HepG2 (cell line): ENCODE measurements around the gene BPIFB2. TPM values are rescaled to one million over a fixed set of nuclear protein-coding genes. Genes with fewer than 3 reads are reported as not detected.

Experiments
- ETV5 ChIP-seq: IDR thresholded peaks from 2 replicates; pipeline ENCODE4 v1.6.1; 2018; ENCODE audit warnings: missing biosample characterization, missing genetic modification reagents, inconsistent platforms, borderline replicate concordance
- KMT2A ChIP-seq: sonication (generic); formaldehyde crosslinking; IDR thresholded peaks from 2 replicates; pipeline ENCODE4 v1.4.0; 2020; ENCODE audit warnings: missing genetic modification reagents
- RFXAP ChIP-seq: sonication (generic); formaldehyde crosslinking; IDR thresholded peaks from 2 replicates; pipeline ENCODE4 v1.4.0; 2020; ENCODE audit warnings: missing genetic modification reagents, borderline replicate concordance
- SALL2 ChIP-seq: sonication (generic); formaldehyde crosslinking; IDR thresholded peaks from 2 replicates; pipeline ENCODE4 v1.8.1; 2023; ENCODE audit warnings: mild to moderate bottlenecking, missing genetic modification reagents, inconsistent platforms
- TOPORS ChIP-seq: sonication (generic); formaldehyde crosslinking; IDR thresholded peaks from 2 replicates; pipeline ENCODE4 v1.8.0; 2023; ENCODE audit warnings: mild to moderate bottlenecking, missing genetic modification reagents
- ZFY ChIP-seq: sonication (generic); formaldehyde crosslinking; IDR thresholded peaks from 2 replicates; pipeline ENCODE4 v1.4.0; 2020; ENCODE audit warnings: missing genetic modification reagents
- ZKSCAN1 ChIP-seq: fragments of 150-350 bp; IDR thresholded peaks from 2 replicates; pipeline ENCODE4 v1.6.1; 2014; ENCODE audit warnings: low read length
- ZNF446 ChIP-seq: sonication (generic); formaldehyde crosslinking; IDR thresholded peaks from 2 replicates; pipeline ENCODE4 v1.5.0; 2020; ENCODE audit warnings: mild to moderate bottlenecking, missing genetic modification reagents
- ZNF557 ChIP-seq: sonication (generic); formaldehyde crosslinking; IDR thresholded peaks from 2 replicates; pipeline ENCODE4 v1.4.0; 2020; ENCODE audit warnings: missing genetic modification reagents
- polyA plus RNA-seq, 8 experiments: library from polyadenylated mRNA; depleted of rRNA in 3 of 8; stranded (reverse) in 7 of 8; unstranded in 1 of 8; fragments of >200 nt; fragmentation: Illumina TruSeq in 4 of 8; extraction: Trizol in 4 of 8; gene quantifications; 2 replicates each; pipeline versions ENCODE4 v1.2.1 to v1.2.3, GENCODE V29; 2011 to 2016; ENCODE audit warnings: low read depth in 4 of 8, missing spikeins in 1 of 8, mixed read lengths in 1 of 8; ENCODE audit not compliant: insufficient read depth in 1 of 8
- total RNA-seq, 5 experiments: library from RNA; depleted of rRNA; stranded (reverse); fragments of >200 nt; fragmentation: Illumina TruSeq; extraction: Trizol; gene quantifications; 2 replicates each; pipeline ENCODE4 v1.2.3, GENCODE V29; 2016; ENCODE audit warnings: low read depth in 1 of 5
- TF ChIP-seq, protein P1 (sequence below): sonication (generic); formaldehyde crosslinking; IDR thresholded peaks from 2 replicates; pipeline ENCODE4 v1.5.0; 2020; ENCODE audit warnings: mild to moderate bottlenecking, missing genetic modification reagents, moderate library complexity
- TF ChIP-seq, protein P2 (sequence below): sonication (generic); formaldehyde crosslinking; IDR thresholded peaks from 2 replicates; pipeline ENCODE4 v1.5.1; 2020; ENCODE audit warnings: mild to moderate bottlenecking, missing genetic modification reagents, borderline replicate concordance
- TF ChIP-seq, protein P3 (sequence below): sonication (generic); formaldehyde crosslinking; IDR thresholded peaks from 2 replicates; pipeline ENCODE4 v1.4.0; 2020; ENCODE audit warnings: missing genetic modification reagents
- TF ChIP-seq, protein P4 (sequence below): sonication (generic); IDR thresholded peaks from 2 replicates; pipeline ENCODE4 v1.6.1; 2016; ENCODE audit warnings: low read depth, borderline replicate concordance
- TF ChIP-seq, protein P5 (sequence below): sonication (generic); formaldehyde crosslinking; IDR thresholded peaks from 2 replicates; pipeline ENCODE4 v1.4.0; 2020; ENCODE audit warnings: missing genetic modification reagents, mild to moderate bottlenecking, borderline replicate concordance

BPIFB2 gene
- total and polyA plus RNA-seq, 2 of the 13 experiments (the other 11 are each of a cell fraction or from before 2014, with no cell fraction given): 54.5 to 902 TPM

DNA sequence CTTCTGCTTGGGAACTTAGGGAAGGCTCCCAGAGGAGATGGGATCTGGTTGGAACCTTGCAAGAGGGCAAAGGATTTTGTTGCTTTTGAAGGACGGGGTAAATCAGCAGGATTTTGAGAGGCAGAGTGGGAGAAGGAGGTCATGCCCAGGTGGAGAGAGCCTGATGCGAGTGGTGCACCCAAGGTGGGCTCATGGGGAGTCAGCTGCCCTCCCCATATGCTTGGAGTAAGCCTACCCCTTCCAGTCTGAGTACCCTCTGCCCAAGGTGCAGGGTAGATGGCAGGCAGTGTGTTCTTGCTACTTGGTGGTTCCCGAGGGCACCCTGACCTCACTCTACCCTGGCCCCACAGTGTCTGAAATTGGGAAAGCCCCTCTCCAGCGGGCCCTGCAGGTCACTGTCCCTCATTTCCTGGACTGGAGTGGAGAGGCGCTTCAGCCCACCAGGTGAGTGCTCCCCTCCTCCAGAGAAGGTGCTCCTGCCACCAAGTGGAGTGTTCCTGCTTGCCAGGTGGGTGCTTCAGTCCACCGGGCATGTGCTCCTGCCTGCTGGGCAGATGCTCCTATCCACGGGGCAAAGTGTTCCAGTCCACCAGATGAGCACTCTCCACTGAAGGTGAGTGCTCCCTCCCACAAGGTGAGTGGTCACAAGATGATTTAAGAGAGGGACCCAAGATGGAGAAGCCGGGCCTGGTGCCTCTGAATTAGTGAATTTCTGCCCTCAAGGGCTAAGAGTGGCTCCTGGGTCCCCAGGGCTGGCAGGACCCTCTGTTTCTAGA, 3.4 kb downstream of the BPIFB2 start (continued):
- no peak for TF ChIP-seq ZKSCAN1
- no peak for TF ChIP-seq ZNF557 (CRISPR knock-in tag)
- 0 out of 2 replicates have a peak, but pooled peaks have one; percentile 36 for TF ChIP-seq SALL2 (CRISPR knock-in tag)
- TF ChIP-seq TOPORS (CRISPR knock-in tag): no peak
- TF ChIP-seq ZNF446 (CRISPR knock-in tag): no peak
- TF ChIP-seq RFXAP: 0 out of 2 replicates have a peak, but pooled peaks have one; percentile 17
- 0 out of 2 replicates have a peak, but pooled peaks have one; percentile 20 for TF ChIP-seq KMT2A (CRISPR knock-in tag)
- TF ChIP-seq, protein P1, sequence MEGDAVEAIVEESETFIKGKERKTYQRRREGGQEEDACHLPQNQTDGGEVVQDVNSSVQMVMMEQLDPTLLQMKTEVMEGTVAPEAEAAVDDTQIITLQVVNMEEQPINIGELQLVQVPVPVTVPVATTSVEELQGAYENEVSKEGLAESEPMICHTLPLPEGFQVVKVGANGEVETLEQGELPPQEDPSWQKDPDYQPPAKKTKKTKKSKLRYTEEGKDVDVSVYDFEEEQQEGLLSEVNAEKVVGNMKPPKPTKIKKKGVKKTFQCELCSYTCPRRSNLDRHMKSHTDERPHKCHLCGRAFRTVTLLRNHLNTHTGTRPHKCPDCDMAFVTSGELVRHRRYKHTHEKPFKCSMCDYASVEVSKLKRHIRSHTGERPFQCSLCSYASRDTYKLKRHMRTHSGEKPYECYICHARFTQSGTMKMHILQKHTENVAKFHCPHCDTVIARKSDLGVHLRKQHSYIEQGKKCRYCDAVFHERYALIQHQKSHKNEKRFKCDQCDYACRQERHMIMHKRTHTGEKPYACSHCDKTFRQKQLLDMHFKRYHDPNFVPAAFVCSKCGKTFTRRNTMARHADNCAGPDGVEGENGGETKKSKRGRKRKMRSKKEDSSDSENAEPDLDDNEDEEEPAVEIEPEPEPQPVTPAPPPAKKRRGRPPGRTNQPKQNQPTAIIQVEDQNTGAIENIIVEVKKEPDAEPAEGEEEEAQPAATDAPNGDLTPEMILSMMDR: no peak
- TF ChIP-seq, protein P2, sequence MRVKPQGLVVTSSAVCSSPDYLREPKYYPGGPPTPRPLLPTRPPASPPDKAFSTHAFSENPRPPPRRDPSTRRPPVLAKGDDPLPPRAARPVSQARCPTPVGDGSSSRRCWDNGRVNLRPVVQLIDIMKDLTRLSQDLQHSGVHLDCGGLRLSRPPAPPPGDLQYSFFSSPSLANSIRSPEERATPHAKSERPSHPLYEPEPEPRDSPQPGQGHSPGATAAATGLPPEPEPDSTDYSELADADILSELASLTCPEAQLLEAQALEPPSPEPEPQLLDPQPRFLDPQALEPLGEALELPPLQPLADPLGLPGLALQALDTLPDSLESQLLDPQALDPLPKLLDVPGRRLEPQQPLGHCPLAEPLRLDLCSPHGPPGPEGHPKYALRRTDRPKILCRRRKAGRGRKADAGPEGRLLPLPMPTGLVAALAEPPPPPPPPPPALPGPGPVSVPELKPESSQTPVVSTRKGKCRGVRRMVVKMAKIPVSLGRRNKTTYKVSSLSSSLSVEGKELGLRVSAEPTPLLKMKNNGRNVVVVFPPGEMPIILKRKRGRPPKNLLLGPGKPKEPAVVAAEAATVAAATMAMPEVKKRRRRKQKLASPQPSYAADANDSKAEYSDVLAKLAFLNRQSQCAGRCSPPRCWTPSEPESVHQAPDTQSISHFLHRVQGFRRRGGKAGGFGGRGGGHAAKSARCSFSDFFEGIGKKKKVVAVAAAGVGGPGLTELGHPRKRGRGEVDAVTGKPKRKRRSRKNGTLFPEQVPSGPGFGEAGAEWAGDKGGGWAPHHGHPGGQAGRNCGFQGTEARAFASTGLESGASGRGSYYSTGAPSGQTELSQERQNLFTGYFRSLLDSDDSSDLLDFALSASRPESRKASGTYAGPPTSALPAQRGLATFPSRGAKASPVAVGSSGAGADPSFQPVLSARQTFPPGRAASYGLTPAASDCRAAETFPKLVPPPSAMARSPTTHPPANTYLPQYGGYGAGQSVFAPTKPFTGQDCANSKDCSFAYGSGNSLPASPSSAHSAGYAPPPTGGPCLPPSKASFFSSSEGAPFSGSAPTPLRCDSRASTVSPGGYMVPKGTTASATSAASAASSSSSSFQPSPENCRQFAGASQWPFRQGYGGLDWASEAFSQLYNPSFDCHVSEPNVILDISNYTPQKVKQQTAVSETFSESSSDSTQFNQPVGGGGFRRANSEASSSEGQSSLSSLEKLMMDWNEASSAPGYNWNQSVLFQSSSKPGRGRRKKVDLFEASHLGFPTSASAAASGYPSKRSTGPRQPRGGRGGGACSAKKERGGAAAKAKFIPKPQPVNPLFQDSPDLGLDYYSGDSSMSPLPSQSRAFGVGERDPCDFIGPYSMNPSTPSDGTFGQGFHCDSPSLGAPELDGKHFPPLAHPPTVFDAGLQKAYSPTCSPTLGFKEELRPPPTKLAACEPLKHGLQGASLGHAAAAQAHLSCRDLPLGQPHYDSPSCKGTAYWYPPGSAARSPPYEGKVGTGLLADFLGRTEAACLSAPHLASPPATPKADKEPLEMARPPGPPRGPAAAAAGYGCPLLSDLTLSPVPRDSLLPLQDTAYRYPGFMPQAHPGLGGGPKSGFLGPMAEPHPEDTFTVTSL (CRISPR knock-in tag): no peak
- peak; percentile 37; the same call in 1 of the 2 replicates for TF ChIP-seq ZFY (CRISPR knock-in tag)
- TF ChIP-seq, protein P3, sequence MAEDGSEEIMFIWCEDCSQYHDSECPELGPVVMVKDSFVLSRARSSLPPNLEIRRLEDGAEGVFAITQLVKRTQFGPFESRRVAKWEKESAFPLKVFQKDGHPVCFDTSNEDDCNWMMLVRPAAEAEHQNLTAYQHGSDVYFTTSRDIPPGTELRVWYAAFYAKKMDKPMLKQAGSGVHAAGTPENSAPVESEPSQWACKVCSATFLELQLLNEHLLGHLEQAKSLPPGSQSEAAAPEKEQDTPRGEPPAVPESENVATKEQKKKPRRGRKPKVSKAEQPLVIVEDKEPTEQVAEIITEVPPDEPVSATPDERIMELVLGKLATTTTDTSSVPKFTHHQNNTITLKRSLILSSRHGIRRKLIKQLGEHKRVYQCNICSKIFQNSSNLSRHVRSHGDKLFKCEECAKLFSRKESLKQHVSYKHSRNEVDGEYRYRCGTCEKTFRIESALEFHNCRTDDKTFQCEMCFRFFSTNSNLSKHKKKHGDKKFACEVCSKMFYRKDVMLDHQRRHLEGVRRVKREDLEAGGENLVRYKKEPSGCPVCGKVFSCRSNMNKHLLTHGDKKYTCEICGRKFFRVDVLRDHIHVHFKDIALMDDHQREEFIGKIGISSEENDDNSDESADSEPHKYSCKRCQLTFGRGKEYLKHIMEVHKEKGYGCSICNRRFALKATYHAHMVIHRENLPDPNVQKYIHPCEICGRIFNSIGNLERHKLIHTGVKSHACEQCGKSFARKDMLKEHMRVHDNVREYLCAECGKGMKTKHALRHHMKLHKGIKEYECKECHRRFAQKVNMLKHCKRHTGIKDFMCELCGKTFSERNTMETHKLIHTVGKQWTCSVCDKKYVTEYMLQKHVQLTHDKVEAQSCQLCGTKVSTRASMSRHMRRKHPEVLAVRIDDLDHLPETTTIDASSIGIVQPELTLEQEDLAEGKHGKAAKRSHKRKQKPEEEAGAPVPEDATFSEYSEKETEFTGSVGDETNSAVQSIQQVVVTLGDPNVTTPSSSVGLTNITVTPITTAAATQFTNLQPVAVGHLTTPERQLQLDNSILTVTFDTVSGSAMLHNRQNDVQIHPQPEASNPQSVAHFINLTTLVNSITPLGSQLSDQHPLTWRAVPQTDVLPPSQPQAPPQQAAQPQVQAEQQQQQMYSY (CRISPR knock-in tag): no peak
- TF ChIP-seq ETV5 (CRISPR knock-in tag): no peak; the same call in 1 of the 2 replicates
- TF ChIP-seq, protein P4, sequence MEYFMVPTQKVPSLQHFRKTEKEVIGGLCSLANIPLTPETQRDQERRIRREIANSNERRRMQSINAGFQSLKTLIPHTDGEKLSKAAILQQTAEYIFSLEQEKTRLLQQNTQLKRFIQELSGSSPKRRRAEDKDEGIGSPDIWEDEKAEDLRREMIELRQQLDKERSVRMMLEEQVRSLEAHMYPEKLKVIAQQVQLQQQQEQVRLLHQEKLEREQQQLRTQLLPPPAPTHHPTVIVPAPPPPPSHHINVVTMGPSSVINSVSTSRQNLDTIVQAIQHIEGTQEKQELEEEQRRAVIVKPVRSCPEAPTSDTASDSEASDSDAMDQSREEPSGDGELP: no peak
- TF ChIP-seq, protein P5, sequence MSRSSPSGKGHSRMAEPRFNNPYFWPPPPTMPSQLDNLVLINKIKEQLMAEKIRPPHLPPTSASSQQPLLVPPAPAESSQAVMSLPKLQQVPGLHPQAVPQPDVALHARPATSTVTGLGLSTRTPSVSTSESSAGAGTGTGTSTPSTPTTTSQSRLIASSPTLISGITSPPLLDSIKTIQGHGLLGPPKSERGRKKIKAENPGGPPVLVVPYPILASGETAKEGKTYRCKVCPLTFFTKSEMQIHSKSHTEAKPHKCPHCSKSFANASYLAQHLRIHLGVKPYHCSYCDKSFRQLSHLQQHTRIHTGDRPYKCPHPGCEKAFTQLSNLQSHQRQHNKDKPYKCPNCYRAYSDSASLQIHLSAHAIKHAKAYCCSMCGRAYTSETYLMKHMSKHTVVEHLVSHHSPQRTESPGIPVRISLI (CRISPR knock-in tag): 0 out of 2 replicates have a peak, but pooled peaks have one; percentile 15
